HepG2 (cell line): ENCODE measurements around the gene OTUB2. TPM values are rescaled to one million over a fixed set of nuclear protein-coding genes. Genes with fewer than 3 reads are reported as not detected.

Source experiments
- FOSL2 ChIP-seq: sonication (generic); formaldehyde crosslinking; IDR thresholded peaks from 2 replicates; pipeline ENCODE4 v1.4.0; 2020; ENCODE audit warnings: missing genetic modification reagents
- FOXC1 ChIP-seq: sonication (generic); formaldehyde crosslinking; IDR thresholded peaks from 2 replicates; pipeline ENCODE4 v1.8.0; 2022; ENCODE audit warnings: mild to moderate bottlenecking, missing genetic modification reagents, borderline replicate concordance
- GABPA ChIP-seq, 2 experiments: IDR thresholded peaks; 2 replicates each; pipeline ENCODE4 v1.6.1; 2011 to 2016; ENCODE audit warnings: low read depth in 2 of 2, low read length in 1 of 2, missing biosample characterization in 1 of 2, missing genetic modification characterization in 1 of 2
- GLMP ChIP-seq: sonication (generic); formaldehyde crosslinking; IDR thresholded peaks from 2 replicates; pipeline ENCODE4 v1.9.0; 2021; ENCODE audit warnings: missing genetic modification reagents, mild to moderate bottlenecking, borderline replicate concordance
- GPN1 ChIP-seq: sonication (generic); formaldehyde crosslinking; IDR thresholded peaks from 2 replicates; pipeline ENCODE4 v1.5.1; 2020; ENCODE audit warnings: missing genetic modification reagents, borderline replicate concordance
- KDM2A ChIP-seq: sonication (generic); formaldehyde crosslinking; IDR thresholded peaks from 2 replicates; pipeline ENCODE4 v1.4.0; 2020; ENCODE audit warnings: low read depth, missing genetic modification reagents, borderline replicate concordance
- MAFG ChIP-seq: sonication (generic); formaldehyde crosslinking; IDR thresholded peaks from 2 replicates; pipeline ENCODE4 v1.5.1; 2020; ENCODE audit warnings: mild to moderate bottlenecking, missing genetic modification reagents
- SAFB2 ChIP-seq: sonication (generic); formaldehyde crosslinking; IDR thresholded peaks from 2 replicates; pipeline ENCODE4 v1.5.1; 2020; ENCODE audit warnings: missing genetic modification reagents, low read depth, mild to moderate bottlenecking, borderline replicate concordance
- SMAD1 ChIP-seq: sonication (generic); formaldehyde crosslinking; IDR thresholded peaks from 2 replicates; pipeline ENCODE4 v1.4.0; 2020; ENCODE audit warnings: missing genetic modification reagents, low read depth, mild to moderate bottlenecking, borderline replicate concordance
- SOX5 ChIP-seq: IDR thresholded peaks from 2 replicates; pipeline ENCODE4 v1.6.1; 2016; ENCODE audit warnings: borderline replicate concordance
- SP5 ChIP-seq: IDR thresholded peaks from 2 replicates; pipeline ENCODE4 v1.6.1; 2016; ENCODE audit warnings: low read depth, borderline replicate concordance
- STAG1 ChIP-seq: sonication (generic); formaldehyde crosslinking; IDR thresholded peaks from 2 replicates; pipeline ENCODE4 v1.4.0; 2020; ENCODE audit warnings: missing genetic modification reagents
- TEAD3 ChIP-seq: optimal IDR thresholded peaks from 2 replicates; pipeline ENCODE3; 2016; ENCODE audit warnings: borderline replicate concordance
- XBP1 ChIP-seq: sonication (generic); formaldehyde crosslinking; IDR thresholded peaks from 2 replicates; pipeline ENCODE4 v1.5.0; 2020; ENCODE audit warnings: missing genetic modification reagents
- XRCC5 ChIP-seq: fragments of 200-400 bp; formaldehyde crosslinking; optimal IDR thresholded peaks from 2 replicates; pipeline ENCODE3; 2017; ENCODE audit warnings: mild to moderate bottlenecking, low read length
- ZHX2 ChIP-seq, 2 experiments: sonication (generic) in 1 of 2; formaldehyde crosslinking in 1 of 2; IDR thresholded peaks; 2 replicates each; pipeline versions ENCODE4 v1.6.1 to v1.9.0; 2014 to 2022; ENCODE audit warnings: antibody characterized with exemption in 1 of 2, borderline replicate concordance in 1 of 2, inconsistent platforms in 1 of 2, low read depth in 1 of 2, missing genetic modification reagents in 1 of 2
- ZMYM2 ChIP-seq: sonication (generic); formaldehyde crosslinking; IDR thresholded peaks from 2 replicates; pipeline ENCODE4 v1.8.0; 2022; ENCODE audit warnings: mild to moderate bottlenecking, missing genetic modification reagents
- ZNF121 ChIP-seq: sonication (generic); formaldehyde crosslinking; IDR thresholded peaks from 2 replicates; pipeline ENCODE4 v1.5.0; 2020; ENCODE audit warnings: mild to moderate bottlenecking, missing genetic modification reagents
- ZNF232 ChIP-seq: sonication (generic); formaldehyde crosslinking; IDR thresholded peaks from 2 replicates; pipeline ENCODE4 v1.4.0; 2020; ENCODE audit warnings: missing genetic modification reagents, borderline replicate concordance
- ZNF260 ChIP-seq: sonication (generic); formaldehyde crosslinking; IDR thresholded peaks from 2 replicates; pipeline ENCODE4 v1.4.0; 2020; ENCODE audit warnings: missing genetic modification reagents, low read depth, mild to moderate bottlenecking, borderline replicate concordance
- ZNF740 ChIP-seq: sonication (generic); formaldehyde crosslinking; IDR thresholded peaks from 2 replicates; pipeline ENCODE4 v1.4.0; 2020; ENCODE audit warnings: missing genetic modification reagents
- ZNF768 ChIP-seq: sonication (generic); formaldehyde crosslinking; IDR thresholded peaks from 2 replicates; pipeline ENCODE4 v1.4.0; 2020; ENCODE audit warnings: missing genetic modification reagents
- ZSCAN22 ChIP-seq: sonication (generic); formaldehyde crosslinking; IDR thresholded peaks from 2 replicates; pipeline ENCODE4 v1.4.0; 2020; ENCODE audit warnings: mild to moderate bottlenecking, missing genetic modification reagents
- polyA plus RNA-seq, 8 experiments: library from polyadenylated mRNA; depleted of rRNA in 3 of 8; stranded (reverse) in 7 of 8; unstranded in 1 of 8; fragments of >200 nt; fragmentation: Illumina TruSeq in 4 of 8; extraction: Trizol in 4 of 8; gene quantifications; 2 replicates each; pipeline versions ENCODE4 v1.2.1 to v1.2.3, GENCODE V29; 2011 to 2016; ENCODE audit warnings: low read depth in 4 of 8, missing spikeins in 1 of 8, mixed read lengths in 1 of 8; ENCODE audit not compliant: insufficient read depth in 1 of 8
- total RNA-seq, 5 experiments: library from RNA; depleted of rRNA; stranded (reverse); fragments of >200 nt; fragmentation: Illumina TruSeq; extraction: Trizol; gene quantifications; 2 replicates each; pipeline ENCODE4 v1.2.3, GENCODE V29; 2016; ENCODE audit warnings: low read depth in 1 of 5

Gene OTUB2
- total and polyA plus RNA-seq, 2 of the 13 experiments (the other 11 are each of a cell fraction or from before 2014, with no cell fraction given): 2.2 to 2.4 TPM

- TF ChIP-seq ZNF740 (no peak), SOX5 (CRISPR knock-in tag) (no peak), ZMYM2 (CRISPR knock-in tag) (no peak), SAFB2 (CRISPR knock-in tag) (no peak), GPN1 (CRISPR knock-in tag) (no peak), GABPA (IDR thresholded peaks at IDR 0.05; ENCODE audit: low read depth, low read length) (no peak), GABPA (CRISPR knock-in tag; IDR thresholded peaks at IDR 0.05; ENCODE audit: low read depth) (no peak), ZNF260 (CRISPR knock-in tag) (no peak), MAFG (no peak), ZSCAN22 (CRISPR knock-in tag) (no peak), SMAD1 (no peak), FOXC1 (CRISPR knock-in tag) (no peak), SP5 (CRISPR knock-in tag) (no peak), ZNF232 (CRISPR knock-in tag) (no peak), FOSL2 (CRISPR knock-in tag) (peak; percentile 28; the same call in 1 of the 2 replicates), KDM2A (CRISPR knock-in tag) (no peak), ZNF121 (CRISPR knock-in tag) (no peak), STAG1 (CRISPR knock-in tag) (peak; percentile 77), GLMP (CRISPR knock-in tag) (no peak), ZHX2 (IDR thresholded peaks at IDR 0.05; ENCODE audit: low read depth) (no peak), ZHX2 (CRISPR knock-in tag; IDR thresholded peaks at IDR 0.05; ENCODE audit: borderline replicate concordance) (no peak), ZNF768 (CRISPR knock-in tag) (no peak), TEAD3 (CRISPR knock-in tag) (peak; percentile 72), XRCC5 (peak; percentile 83), XBP1 (CRISPR knock-in tag) (no peak)
Observed at GRCh38 chr14:94036313-94037167, 10.4 kb downstream of the OTUB2 start (continued).
